ENCODE results near the gene OAT.

DNA sequence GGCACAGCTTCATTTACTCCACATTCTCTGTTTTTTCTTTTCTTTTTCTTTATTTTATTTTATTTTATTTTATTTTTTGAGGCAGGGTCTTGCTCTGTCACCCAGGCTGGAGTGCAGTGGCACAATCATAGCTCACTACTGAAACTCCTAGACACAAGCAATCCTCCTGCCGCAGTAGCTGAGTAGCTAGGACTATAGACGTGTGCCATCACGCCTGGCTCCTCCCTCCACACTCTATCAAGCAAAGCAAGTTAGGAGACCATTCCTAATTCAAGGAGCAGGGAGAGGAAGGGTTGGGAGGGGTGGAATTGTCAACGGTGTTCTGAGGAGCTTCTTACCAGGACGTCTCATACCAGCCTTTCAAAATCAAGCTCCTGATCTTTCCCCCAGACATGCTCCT is 52.4 kb downstream of the OAT start:
- TF ChIP-seq TAF1 (conservative IDR thresholded peaks at IDR 0.05) (no peak), GABPA (IDR thresholded peaks at IDR 0.05 in 1 of 2, conservative IDR thresholded peaks at IDR 0.05 in 1 of 2) (no peak), SP1 (IDR thresholded peaks at IDR 0.05) (no peak), NR2F2 (IDR thresholded peaks at IDR 0.05) (no peak), YY1 (IDR thresholded peaks at IDR 0.05) (no peak), RAD21 (IDR thresholded peaks at IDR 0.05) (no peak), JUND (IDR thresholded peaks at IDR 0.05) (no peak), EGR1 (IDR thresholded peaks at IDR 0.05; ENCODE audit: low read depth in 2 of 2) (no peak), FOXA1 (IDR thresholded peaks at IDR 0.05) (no peak)
- TF ChIP-seq, protein P1, sequence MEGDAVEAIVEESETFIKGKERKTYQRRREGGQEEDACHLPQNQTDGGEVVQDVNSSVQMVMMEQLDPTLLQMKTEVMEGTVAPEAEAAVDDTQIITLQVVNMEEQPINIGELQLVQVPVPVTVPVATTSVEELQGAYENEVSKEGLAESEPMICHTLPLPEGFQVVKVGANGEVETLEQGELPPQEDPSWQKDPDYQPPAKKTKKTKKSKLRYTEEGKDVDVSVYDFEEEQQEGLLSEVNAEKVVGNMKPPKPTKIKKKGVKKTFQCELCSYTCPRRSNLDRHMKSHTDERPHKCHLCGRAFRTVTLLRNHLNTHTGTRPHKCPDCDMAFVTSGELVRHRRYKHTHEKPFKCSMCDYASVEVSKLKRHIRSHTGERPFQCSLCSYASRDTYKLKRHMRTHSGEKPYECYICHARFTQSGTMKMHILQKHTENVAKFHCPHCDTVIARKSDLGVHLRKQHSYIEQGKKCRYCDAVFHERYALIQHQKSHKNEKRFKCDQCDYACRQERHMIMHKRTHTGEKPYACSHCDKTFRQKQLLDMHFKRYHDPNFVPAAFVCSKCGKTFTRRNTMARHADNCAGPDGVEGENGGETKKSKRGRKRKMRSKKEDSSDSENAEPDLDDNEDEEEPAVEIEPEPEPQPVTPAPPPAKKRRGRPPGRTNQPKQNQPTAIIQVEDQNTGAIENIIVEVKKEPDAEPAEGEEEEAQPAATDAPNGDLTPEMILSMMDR (IDR thresholded peaks at IDR 0.05; ENCODE audit: low read depth, low read length, missing input control) = no peak
- TF ChIP-seq, protein P2, sequence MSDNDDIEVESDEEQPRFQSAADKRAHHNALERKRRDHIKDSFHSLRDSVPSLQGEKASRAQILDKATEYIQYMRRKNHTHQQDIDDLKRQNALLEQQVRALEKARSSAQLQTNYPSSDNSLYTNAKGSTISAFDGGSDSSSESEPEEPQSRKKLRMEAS (IDR thresholded peaks at IDR 0.05) = no peak
- TF ChIP-seq, protein P3, sequence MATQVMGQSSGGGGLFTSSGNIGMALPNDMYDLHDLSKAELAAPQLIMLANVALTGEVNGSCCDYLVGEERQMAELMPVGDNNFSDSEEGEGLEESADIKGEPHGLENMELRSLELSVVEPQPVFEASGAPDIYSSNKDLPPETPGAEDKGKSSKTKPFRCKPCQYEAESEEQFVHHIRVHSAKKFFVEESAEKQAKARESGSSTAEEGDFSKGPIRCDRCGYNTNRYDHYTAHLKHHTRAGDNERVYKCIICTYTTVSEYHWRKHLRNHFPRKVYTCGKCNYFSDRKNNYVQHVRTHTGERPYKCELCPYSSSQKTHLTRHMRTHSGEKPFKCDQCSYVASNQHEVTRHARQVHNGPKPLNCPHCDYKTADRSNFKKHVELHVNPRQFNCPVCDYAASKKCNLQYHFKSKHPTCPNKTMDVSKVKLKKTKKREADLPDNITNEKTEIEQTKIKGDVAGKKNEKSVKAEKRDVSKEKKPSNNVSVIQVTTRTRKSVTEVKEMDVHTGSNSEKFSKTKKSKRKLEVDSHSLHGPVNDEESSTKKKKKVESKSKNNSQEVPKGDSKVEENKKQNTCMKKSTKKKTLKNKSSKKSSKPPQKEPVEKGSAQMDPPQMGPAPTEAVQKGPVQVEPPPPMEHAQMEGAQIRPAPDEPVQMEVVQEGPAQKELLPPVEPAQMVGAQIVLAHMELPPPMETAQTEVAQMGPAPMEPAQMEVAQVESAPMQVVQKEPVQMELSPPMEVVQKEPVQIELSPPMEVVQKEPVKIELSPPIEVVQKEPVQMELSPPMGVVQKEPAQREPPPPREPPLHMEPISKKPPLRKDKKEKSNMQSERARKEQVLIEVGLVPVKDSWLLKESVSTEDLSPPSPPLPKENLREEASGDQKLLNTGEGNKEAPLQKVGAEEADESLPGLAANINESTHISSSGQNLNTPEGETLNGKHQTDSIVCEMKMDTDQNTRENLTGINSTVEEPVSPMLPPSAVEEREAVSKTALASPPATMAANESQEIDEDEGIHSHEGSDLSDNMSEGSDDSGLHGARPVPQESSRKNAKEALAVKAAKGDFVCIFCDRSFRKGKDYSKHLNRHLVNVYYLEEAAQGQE (IDR thresholded peaks at IDR 0.05) = no peak
- TF ChIP-seq, protein P4, sequence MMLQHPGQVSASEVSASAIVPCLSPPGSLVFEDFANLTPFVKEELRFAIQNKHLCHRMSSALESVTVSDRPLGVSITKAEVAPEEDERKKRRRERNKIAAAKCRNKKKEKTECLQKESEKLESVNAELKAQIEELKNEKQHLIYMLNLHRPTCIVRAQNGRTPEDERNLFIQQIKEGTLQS (IDR thresholded peaks at IDR 0.05) = no peak
